K562 (cell line): Measurements from ENCODE around the gene MAP4K4. TPM values are rescaled to one million over a fixed set of nuclear protein-coding genes. Genes with fewer than 3 reads are reported as not detected.

ENCODE experiments used
- ARHGAP35 ChIP-seq: fragments of 450-650 bp; IDR thresholded peaks from 2 replicates; pipeline ENCODE4 v1.6.1; 2018; ENCODE audit not compliant: partially characterized antibody
- BRF1 ChIP-seq: IDR thresholded peaks from 3 replicates; pipeline ENCODE4 v1.6.1; 2011; ENCODE audit warnings: borderline replicate concordance, mild to moderate bottlenecking; ENCODE audit not compliant: insufficient read length; ENCODE audit errors: extremely low read depth
- DIDO1 ChIP-seq: fragments of 450-650 bp; IDR thresholded peaks from 2 replicates; pipeline ENCODE4 v1.6.1; 2016; ENCODE audit warnings: low read depth, missing biosample characterization, missing genetic modification characterization
- FOXK1 ChIP-seq: sonication (generic); formaldehyde crosslinking; IDR thresholded peaks from 2 replicates; pipeline ENCODE4 v1.8.0; 2022; ENCODE audit warnings: missing genetic modification reagents, mild to moderate bottlenecking, borderline replicate concordance
- MEIS2 ChIP-seq: fragments of 450-650 bp; IDR thresholded peaks from 2 replicates; pipeline ENCODE4 v1.6.1; 2014; ENCODE audit warnings: mild to moderate bottlenecking; ENCODE audit not compliant: partially characterized antibody
- PHB2 ChIP-seq: fragments of 450-650 bp; IDR thresholded peaks from 2 replicates; pipeline ENCODE4 v1.6.1; 2017; ENCODE audit warnings: low read depth
- RCOR1 ChIP-seq, 2 experiments: IDR thresholded peaks; 2 replicates each; pipeline ENCODE4 v1.6.1; 2012; ENCODE audit warnings: low read depth in 2 of 2, low read length in 2 of 2, borderline replicate concordance in 1 of 2, improper control_type of control experiment in 1 of 2
- SRSF9 ChIP-seq: fragments of 200-400 bp; formaldehyde crosslinking; IDR thresholded peaks from 2 replicates; pipeline ENCODE4 v1.6.1; 2017; ENCODE audit warnings: low read depth, low read length, borderline replicate concordance
- ZFP36 ChIP-seq: fragments of 150-350 bp; IDR thresholded peaks from 2 replicates; pipeline ENCODE4 v1.6.1; 2018; ENCODE audit warnings: low read length, low read depth; ENCODE audit not compliant: partially characterized antibody
- ZNF134 ChIP-seq: fragments of 250-450 bp; sonication (Bioruptor Pico); conservative IDR thresholded peaks from 2 replicates; pipeline ENCODE4 v1.4.0; 2020
- ZNF354B ChIP-seq: fragments of 250-450 bp; sonication (Bioruptor Pico); IDR thresholded peaks from 2 replicates; pipeline ENCODE4 v1.4.0; 2020
- ZNF696 ChIP-seq: fragments of 250-450 bp; sonication (Bioruptor Pico); conservative IDR thresholded peaks from 2 replicates; pipeline ENCODE4 v1.4.0; 2020; ENCODE audit warnings: mild to moderate bottlenecking, moderate library complexity
- polyA plus RNA-seq, 8 experiments: library from polyadenylated mRNA; depleted of rRNA in 4 of 8; stranded (reverse) in 5 of 8; unstranded in 3 of 8; fragments of >200 nt; fragmentation: Nextera tagmentation in 2 of 8; fragmentation: Illumina TruSeq in 1 of 8; extraction: Ambion mirVana in 2 of 8; extraction: Trizol in 1 of 8; gene quantifications; 2 replicates each; pipeline versions ENCODE4 v1.2.1 to v1.2.3, GENCODE V29; 2011 to 2014; ENCODE audit warnings: inconsistent platforms in 1 of 8, missing spikeins in 1 of 8
- total RNA-seq, 7 experiments: library from RNA; depleted of rRNA in 6 of 7; stranded (reverse); fragments of >200 nt in 6 of 7; fragmentation: Illumina TruSeq in 2 of 7; extraction: Trizol in 2 of 7; gene quantifications; 2 replicates each; pipeline versions ENCODE4 v1.2.1 to v1.2.3, GENCODE V29; 2011 to 2021; ENCODE audit warnings: low replicate concordance in 1 of 7
- TF ChIP-seq, protein P1 (sequence below): fragments of 450-650 bp; IDR thresholded peaks from 2 replicates; pipeline ENCODE4 v1.6.1; 2016
- TF ChIP-seq, protein P2 (sequence below): IDR thresholded peaks from 2 replicates; pipeline ENCODE4 v1.6.1; 2011; ENCODE audit warnings: borderline replicate concordance, low read depth, mild to moderate bottlenecking, moderate library complexity, low read length; ENCODE audit not compliant: insufficient read depth, poor library complexity, severe bottlenecking
- TF ChIP-seq, protein P3 (sequence below), 3 experiments: fragments of 200-800 bp in 1 of 3; sonication (Bioruptor generic) in 1 of 3; sonication (generic) in 1 of 3; formaldehyde crosslinking in 1 of 3; IDR thresholded peaks; 2 replicates each; pipeline versions ENCODE4 v1.6.1 to v1.8.0; 2016 to 2022; ENCODE audit warnings: mild to moderate bottlenecking in 2 of 3, missing compliant biosample characterization in 2 of 3, missing genetic modification characterization in 2 of 3, missing genetic modification reagents in 1 of 3
- TF ChIP-seq, protein P4 (sequence below): fragments of 250-450 bp; sonication (Bioruptor Pico); IDR thresholded peaks from 2 replicates; pipeline ENCODE4 v1.8.0; 2021; ENCODE audit warnings: moderate library complexity, mild to moderate bottlenecking, inconsistent platforms
- TF ChIP-seq, protein P5 (sequence below): sonication (generic); formaldehyde crosslinking; IDR thresholded peaks from 2 replicates; pipeline ENCODE4 v1.8.0; 2022; ENCODE audit warnings: mild to moderate bottlenecking, low read depth, missing genetic modification reagents
- TF ChIP-seq, protein P6 (sequence below): fragments of 150-350 bp; conservative IDR thresholded peaks from 2 replicates; pipeline ENCODE4 v1.6.1; 2014; ENCODE audit warnings: low read length

Gene MAP4K4
- total and polyA plus RNA-seq, 9 of the 15 experiments (the other 6 are each of a cell fraction or from before 2014, with no cell fraction given): 7.6 to 76.4 (median 50.6) TPM

DNA sequence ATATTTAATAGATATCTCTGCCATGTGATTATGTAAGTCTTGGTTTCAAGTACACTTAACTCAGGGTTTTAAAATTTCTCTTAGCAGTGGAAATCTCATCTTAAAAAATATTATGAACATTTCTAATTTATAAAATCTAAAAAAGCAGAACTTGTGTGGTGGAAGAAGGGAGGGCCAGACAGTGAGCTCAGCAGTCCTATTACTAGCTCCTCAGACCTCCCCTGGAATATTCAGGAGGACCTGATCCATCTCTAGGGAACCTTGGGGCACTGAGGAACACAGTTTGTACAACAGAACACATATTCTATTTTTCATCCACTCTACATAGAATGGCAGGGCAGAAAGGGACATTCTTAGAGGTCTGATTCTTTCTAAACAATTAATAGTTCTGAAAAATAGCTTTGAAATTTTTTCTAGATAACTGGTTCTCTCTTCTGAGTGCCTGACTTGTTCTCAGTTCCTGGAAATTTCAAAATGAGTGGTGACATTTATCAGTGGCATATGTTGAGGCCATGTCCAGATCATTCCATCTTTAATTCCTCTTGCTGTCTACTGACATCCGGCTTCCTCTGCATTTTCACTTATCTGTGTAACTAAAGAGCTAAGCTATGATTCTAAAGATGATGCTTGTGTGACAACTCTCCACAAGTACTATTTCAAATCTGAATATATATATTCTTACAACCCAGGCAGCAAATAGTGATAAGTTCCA lies 8.2 kb upstream of the MAP4K4 start (continued):
- TF ChIP-seq ZNF134 (CRISPR knock-in tag): no peak
- TF ChIP-seq RCOR1 (IDR thresholded peaks at IDR 0.05; ENCODE audit: borderline replicate concordance in 1 of 2, low read depth in 2 of 2, low read length in 2 of 2): peak in 1 of 2 experiments; percentile 71; a peak in 1 of 4 replicates
- TF ChIP-seq, protein P1, sequence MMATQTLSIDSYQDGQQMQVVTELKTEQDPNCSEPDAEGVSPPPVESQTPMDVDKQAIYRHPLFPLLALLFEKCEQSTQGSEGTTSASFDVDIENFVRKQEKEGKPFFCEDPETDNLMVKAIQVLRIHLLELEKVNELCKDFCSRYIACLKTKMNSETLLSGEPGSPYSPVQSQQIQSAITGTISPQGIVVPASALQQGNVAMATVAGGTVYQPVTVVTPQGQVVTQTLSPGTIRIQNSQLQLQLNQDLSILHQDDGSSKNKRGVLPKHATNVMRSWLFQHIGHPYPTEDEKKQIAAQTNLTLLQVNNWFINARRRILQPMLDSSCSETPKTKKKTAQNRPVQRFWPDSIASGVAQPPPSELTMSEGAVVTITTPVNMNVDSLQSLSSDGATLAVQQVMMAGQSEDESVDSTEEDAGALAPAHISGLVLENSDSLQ: peak; percentile 55; the same call in 1 of the 2 replicates
- TF ChIP-seq PHB2: no peak
- TF ChIP-seq, protein P2, sequence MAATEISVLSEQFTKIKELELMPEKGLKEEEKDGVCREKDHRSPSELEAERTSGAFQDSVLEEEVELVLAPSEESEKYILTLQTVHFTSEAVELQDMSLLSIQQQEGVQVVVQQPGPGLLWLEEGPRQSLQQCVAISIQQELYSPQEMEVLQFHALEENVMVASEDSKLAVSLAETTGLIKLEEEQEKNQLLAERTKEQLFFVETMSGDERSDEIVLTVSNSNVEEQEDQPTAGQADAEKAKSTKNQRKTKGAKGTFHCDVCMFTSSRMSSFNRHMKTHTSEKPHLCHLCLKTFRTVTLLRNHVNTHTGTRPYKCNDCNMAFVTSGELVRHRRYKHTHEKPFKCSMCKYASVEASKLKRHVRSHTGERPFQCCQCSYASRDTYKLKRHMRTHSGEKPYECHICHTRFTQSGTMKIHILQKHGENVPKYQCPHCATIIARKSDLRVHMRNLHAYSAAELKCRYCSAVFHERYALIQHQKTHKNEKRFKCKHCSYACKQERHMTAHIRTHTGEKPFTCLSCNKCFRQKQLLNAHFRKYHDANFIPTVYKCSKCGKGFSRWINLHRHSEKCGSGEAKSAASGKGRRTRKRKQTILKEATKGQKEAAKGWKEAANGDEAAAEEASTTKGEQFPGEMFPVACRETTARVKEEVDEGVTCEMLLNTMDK: no peak
- TF ChIP-seq, protein P3, sequence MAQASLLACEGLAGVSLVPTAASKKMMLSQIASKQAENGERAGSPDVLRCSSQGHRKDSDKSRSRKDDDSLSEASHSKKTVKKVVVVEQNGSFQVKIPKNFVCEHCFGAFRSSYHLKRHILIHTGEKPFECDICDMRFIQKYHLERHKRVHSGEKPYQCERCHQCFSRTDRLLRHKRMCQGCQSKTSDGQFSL (CRISPR knock-in tag; IDR thresholded peaks at IDR 0.05): no peak
- TF ChIP-seq, protein P3 (tag; IDR thresholded peaks at IDR 0.05): no peak
- TF ChIP-seq ZNF696 (CRISPR knock-in tag): no peak
- no peak for TF ChIP-seq FOXK1 (CRISPR knock-in tag)
- no peak for TF ChIP-seq BRF1
- TF ChIP-seq DIDO1 (tag): no peak
- TF ChIP-seq, protein P4, sequence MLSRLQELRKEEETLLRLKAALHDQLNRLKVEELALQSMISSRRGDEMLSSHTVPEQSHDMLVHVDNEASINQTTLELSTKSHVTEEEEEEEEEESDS (CRISPR knock-in tag): no peak
- peak; percentile 90 for TF ChIP-seq MEIS2
- TF ChIP-seq SRSF9: no peak
- no peak for TF ChIP-seq ZNF354B (CRISPR knock-in tag)
- TF ChIP-seq, protein P5, sequence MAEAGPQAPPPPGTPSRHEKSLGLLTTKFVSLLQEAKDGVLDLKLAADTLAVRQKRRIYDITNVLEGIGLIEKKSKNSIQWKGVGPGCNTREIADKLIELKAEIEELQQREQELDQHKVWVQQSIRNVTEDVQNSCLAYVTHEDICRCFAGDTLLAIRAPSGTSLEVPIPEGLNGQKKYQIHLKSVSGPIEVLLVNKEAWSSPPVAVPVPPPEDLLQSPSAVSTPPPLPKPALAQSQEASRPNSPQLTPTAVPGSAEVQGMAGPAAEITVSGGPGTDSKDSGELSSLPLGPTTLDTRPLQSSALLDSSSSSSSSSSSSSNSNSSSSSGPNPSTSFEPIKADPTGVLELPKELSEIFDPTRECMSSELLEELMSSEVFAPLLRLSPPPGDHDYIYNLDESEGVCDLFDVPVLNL: no peak
- TF ChIP-seq, protein P6, sequence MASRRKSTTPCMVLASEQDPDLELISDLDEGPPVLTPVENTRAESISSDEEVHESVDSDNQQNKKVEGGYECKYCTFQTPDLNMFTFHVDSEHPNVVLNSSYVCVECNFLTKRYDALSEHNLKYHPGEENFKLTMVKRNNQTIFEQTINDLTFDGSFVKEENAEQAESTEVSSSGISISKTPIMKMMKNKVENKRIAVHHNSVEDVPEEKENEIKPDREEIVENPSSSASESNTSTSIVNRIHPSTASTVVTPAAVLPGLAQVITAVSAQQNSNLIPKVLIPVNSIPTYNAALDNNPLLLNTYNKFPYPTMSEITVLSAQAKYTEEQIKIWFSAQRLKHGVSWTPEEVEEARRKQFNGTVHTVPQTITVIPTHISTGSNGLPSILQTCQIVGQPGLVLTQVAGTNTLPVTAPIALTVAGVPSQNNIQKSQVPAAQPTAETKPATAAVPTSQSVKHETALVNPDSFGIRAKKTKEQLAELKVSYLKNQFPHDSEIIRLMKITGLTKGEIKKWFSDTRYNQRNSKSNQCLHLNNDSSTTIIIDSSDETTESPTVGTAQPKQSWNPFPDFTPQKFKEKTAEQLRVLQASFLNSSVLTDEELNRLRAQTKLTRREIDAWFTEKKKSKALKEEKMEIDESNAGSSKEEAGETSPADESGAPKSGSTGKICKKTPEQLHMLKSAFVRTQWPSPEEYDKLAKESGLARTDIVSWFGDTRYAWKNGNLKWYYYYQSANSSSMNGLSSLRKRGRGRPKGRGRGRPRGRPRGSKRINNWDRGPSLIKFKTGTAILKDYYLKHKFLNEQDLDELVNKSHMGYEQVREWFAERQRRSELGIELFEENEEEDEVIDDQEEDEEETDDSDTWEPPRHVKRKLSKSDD: no peak
- TF ChIP-seq ARHGAP35: no peak
- TF ChIP-seq ZFP36: no peak
